ENCODE measurements around the gene SRC.

SRC gene

GRCh38 chr20:37379967-37380828 lies 34.3 kb downstream of the SRC start:
- no peak overlapping the region for H3K27ac ChIP-seq (ENCODE audit: low read depth, low read length, poor library complexity, severe bottlenecking)
- no peaks in the 10 kb centered on the region for H4K20me1 ChIP-seq (ENCODE audit: insufficient read depth, low read length)
- H3K4me1 ChIP-seq (ENCODE audit: insufficient read depth, low read length, severe bottlenecking), result peaks cover 7% of the 10 kb centered on the region
- no peaks in the 10 kb centered on the region for H3K9me2 ChIP-seq (ENCODE audit: low read depth, low read length)
- no peak overlapping the region for H2AFZ ChIP-seq (ENCODE audit: low read length)
- H3F3A ChIP-seq (ENCODE audit: insufficient read depth, low read length), result no peaks in the 10 kb centered on the region
- peaks cover 3% of the 10 kb centered on the region; the same call in 1 of the 2 replicates for H3K27me3 ChIP-seq (ENCODE audit: insufficient read depth, low read length)
- no peak for TF ChIP-seq EZH2 (IDR thresholded peaks at IDR 0.05; ENCODE audit: borderline replicate concordance, low read length)
- TF ChIP-seq, protein P1, sequence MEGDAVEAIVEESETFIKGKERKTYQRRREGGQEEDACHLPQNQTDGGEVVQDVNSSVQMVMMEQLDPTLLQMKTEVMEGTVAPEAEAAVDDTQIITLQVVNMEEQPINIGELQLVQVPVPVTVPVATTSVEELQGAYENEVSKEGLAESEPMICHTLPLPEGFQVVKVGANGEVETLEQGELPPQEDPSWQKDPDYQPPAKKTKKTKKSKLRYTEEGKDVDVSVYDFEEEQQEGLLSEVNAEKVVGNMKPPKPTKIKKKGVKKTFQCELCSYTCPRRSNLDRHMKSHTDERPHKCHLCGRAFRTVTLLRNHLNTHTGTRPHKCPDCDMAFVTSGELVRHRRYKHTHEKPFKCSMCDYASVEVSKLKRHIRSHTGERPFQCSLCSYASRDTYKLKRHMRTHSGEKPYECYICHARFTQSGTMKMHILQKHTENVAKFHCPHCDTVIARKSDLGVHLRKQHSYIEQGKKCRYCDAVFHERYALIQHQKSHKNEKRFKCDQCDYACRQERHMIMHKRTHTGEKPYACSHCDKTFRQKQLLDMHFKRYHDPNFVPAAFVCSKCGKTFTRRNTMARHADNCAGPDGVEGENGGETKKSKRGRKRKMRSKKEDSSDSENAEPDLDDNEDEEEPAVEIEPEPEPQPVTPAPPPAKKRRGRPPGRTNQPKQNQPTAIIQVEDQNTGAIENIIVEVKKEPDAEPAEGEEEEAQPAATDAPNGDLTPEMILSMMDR (IDR thresholded peaks at IDR 0.05; ENCODE audit: low read length), result no peak
- H3K9ac ChIP-seq (ENCODE audit: low read length), result no peak overlapping the region
- no peaks in the 10 kb centered on the region for H3K36me3 ChIP-seq (ENCODE audit: insufficient read depth, low read length)
- no peak overlapping the region for H3K4me3 ChIP-seq (ENCODE audit: low read depth, low read length, poor library complexity, severe bottlenecking)
- no peak overlapping the region for H3K4me2 ChIP-seq (ENCODE audit: low read length)
- H3K79me2 ChIP-seq (ENCODE audit: insufficient read depth, low read length), result no peaks in the 10 kb centered on the region
- H3K9me3 ChIP-seq (ENCODE audit: low read length), result no peaks in the 10 kb centered on the region

DNA sequence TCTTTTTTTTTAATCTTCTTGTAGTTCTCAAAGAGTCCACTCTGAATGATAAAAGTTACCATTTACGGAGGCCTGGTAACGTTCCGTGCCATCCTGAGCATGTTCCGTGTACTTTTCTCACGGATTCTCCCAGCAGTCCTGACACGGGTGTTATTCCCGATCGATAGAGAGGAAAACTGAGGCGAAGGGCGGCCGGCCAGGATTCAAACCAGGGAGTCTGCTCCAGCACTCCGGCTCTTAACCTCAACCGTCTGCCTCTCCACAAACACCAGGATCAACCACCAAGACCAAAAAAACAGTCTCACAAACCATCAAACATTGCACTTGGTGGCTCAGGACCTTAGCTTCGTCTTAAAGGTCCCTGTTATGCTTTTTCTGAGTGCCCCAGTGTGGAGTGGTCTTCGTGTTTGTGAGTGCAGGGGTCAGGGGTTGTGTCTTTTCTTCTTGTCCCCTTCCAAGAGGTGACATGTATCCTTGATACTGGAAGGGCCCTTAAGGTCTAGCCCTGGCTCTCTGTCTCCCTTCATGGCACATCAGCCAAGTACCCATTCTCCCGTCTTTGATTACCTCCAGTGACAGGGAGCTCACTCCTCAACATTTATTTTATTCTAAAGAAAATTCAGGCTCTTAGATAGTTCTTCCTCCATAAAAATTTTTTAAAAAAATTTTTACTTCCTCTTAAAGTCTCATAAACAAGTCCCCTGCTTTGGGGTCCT lies 35.1 kb downstream of the SRC start:
- H3K9me3 ChIP-seq (ENCODE audit: low read length), result no peaks in the 10 kb centered on the region
- H3K4me3 ChIP-seq (ENCODE audit: low read depth, low read length, poor library complexity, severe bottlenecking), result no peak overlapping the region
- no peak overlapping the region for H3K4me2 ChIP-seq (ENCODE audit: low read length)
- H3K36me3 ChIP-seq (ENCODE audit: insufficient read depth, low read length), result no peaks in the 10 kb centered on the region
- H3K27ac ChIP-seq (ENCODE audit: low read depth, low read length, poor library complexity, severe bottlenecking), result no peak overlapping the region
- no peaks in the 10 kb centered on the region for H4K20me1 ChIP-seq (ENCODE audit: insufficient read depth, low read length)
- no peak for TF ChIP-seq EZH2 (IDR thresholded peaks at IDR 0.05; ENCODE audit: borderline replicate concordance, low read length)
- TF ChIP-seq, protein P1 (IDR thresholded peaks at IDR 0.05; ENCODE audit: low read length), result no peak
- no peaks in the 10 kb centered on the region for H3K79me2 ChIP-seq (ENCODE audit: insufficient read depth, low read length)
- no peak overlapping the region for H2AFZ ChIP-seq (ENCODE audit: low read length)
- H3K9ac ChIP-seq (ENCODE audit: low read length), result no peak overlapping the region
- H3K9me2 ChIP-seq (ENCODE audit: low read depth, low read length), result no peaks in the 10 kb centered on the region
- H3K4me1 ChIP-seq (ENCODE audit: insufficient read depth, low read length, severe bottlenecking), result peaks cover 7% of the 10 kb centered on the region
- H3K27me3 ChIP-seq (ENCODE audit: insufficient read depth, low read length), result peaks cover 3% of the 10 kb centered on the region; the same call in 1 of the 2 replicates
- H3F3A ChIP-seq (ENCODE audit: insufficient read depth, low read length), result no peaks in the 10 kb centered on the region

DNA sequence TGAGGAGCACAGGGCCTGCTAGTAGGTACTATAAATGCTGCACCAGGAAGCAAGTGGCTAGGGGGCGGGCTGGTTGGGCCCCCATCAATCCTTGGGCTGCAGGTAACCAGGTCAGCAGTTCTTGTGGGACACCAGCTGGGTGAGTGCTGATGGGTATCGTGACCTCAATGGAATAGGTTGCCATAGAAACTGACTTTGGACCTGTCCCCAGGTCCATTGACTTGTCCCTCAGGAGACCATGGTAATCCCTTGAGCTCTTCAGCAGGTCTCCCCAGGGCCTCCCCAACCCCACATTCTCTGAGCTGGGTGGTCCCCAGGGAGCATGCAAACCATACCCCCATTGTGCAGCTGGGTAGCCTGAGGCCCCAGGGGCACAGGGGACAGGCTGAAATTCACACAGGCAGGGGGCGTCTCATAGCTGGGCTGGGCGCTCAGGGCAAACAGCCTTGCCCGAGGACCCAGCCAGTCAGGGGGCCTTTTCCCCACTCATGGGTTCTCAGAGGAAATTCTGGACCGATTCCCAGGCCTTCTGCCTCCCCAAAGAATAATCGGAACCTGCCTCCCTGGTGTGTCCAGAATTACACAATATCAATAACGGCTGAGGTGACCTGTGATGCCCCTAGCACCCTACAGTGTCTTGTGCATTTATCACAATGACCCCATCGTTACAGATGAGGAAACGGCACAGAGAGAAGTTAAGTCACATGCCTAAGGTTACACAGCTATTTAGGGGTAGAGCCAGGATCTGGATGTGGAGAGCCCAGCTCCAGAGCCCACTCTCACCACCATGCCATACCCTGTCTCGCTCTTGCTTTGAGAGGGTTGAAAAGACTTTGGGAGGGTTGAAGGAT lies 35.9 kb downstream of the SRC start:
- Histone ChIP-seq H3K36me3 (ENCODE audit: insufficient read depth, low read length) (no peaks in the 10 kb centered on the region), H3K27me3 (ENCODE audit: insufficient read depth, low read length) (peaks cover 3% of the 10 kb centered on the region; the same call in 1 of the 2 replicates), H4K20me1 (ENCODE audit: insufficient read depth, low read length) (no peaks in the 10 kb centered on the region), H2AFZ (ENCODE audit: low read length) (no peak overlapping the region), H3K27ac (ENCODE audit: low read depth, low read length, poor library complexity, severe bottlenecking) (no peak overlapping the region), H3F3A (ENCODE audit: insufficient read depth, low read length) (no peaks in the 10 kb centered on the region), H3K9me2 (ENCODE audit: low read depth, low read length) (no peaks in the 10 kb centered on the region), H3K9me3 (ENCODE audit: low read length) (no peaks in the 10 kb centered on the region), H3K9ac (ENCODE audit: low read length) (no peak overlapping the region), H3K79me2 (ENCODE audit: insufficient read depth, low read length) (no peaks in the 10 kb centered on the region), H3K4me1 (ENCODE audit: insufficient read depth, low read length, severe bottlenecking) (peaks cover 7% of the 10 kb centered on the region), H3K4me3 (ENCODE audit: low read depth, low read length, poor library complexity, severe bottlenecking) (no peak overlapping the region), H3K4me2 (ENCODE audit: low read length) (no peak overlapping the region)
- no peak for TF ChIP-seq EZH2 (IDR thresholded peaks at IDR 0.05; ENCODE audit: borderline replicate concordance, low read length)
- TF ChIP-seq, protein P1 (IDR thresholded peaks at IDR 0.05; ENCODE audit: low read length), result no peak

All from OCI-LY1 (cell line).